ENCODE measurements around the gene GALK2. TPM values are rescaled to one million over a fixed set of nuclear protein-coding genes. Genes with fewer than 3 reads are reported as not detected.

GALK2 gene
- total and polyA plus RNA-seq, 2 donors (not counting 1 experiment from before 2014, with no cell fraction given) = 11.2 to 23.1 TPM

GRCh38 chr15:49288391-49288790 is 118.3 kb downstream of the GALK2 start:
- H3K9me3 Mint-ChIP-seq (ENCODE audit: insufficient read depth) = no peaks in the 10 kb centered on the region
- H2AFZ ChIP-seq (ENCODE audit: insufficient read depth, low read depth, low read length, poor library complexity, severe bottlenecking) = no peak overlapping the region
- ChIA-PET POLR2A (no interaction called here), CTCF (no interaction called here)
- H3K9me3 ChIP-seq (ENCODE audit: control extremely low read depth in 1 of 3, control insufficient read depth in 2 of 3, insufficient read depth in 1 of 3, low read length in 2 of 3) = peaks cover 0 to 1% (median 0%) of the 10 kb centered on the region in 3 donors
- no peak overlapping the region for H3K4me3 Mint-ChIP-seq
- H3K79me2 ChIP-seq (ENCODE audit: control insufficient read depth, insufficient read depth, low read length) = no peaks in the 10 kb centered on the region
- no peaks in the 10 kb centered on the region for H4K20me1 ChIP-seq (ENCODE audit: control insufficient read depth, insufficient read depth, low read length, poor library complexity, severe bottlenecking)
- no peaks in the 10 kb centered on the region for H3K27me3 ChIP-seq (replicated peaks in 1 of 4; ENCODE audit: control extremely low read depth in 1 of 4, control insufficient read depth in 3 of 4, insufficient read depth in 4 of 4, low read length in 3 of 4)
- H3K27ac Mint-ChIP-seq = no peak overlapping the region
- H3K36me3 ChIP-seq (replicated peaks in 1 of 2; ENCODE audit: control extremely low read depth in 1 of 2, control insufficient read depth in 1 of 2, extremely low read depth in 1 of 2, insufficient read depth in 2 of 2, low read length in 1 of 2) = peaks cover 24 to 38% of the 10 kb centered on the region in 2 experiments
- WGBS (ENCODE audit: insufficient coverage) = 100% methylated on average over 1 of the region's 2 CpGs
- H3K27me3 Mint-ChIP-seq = no peaks in the 10 kb centered on the region
- DNase-seq = no peak
- H3K9ac ChIP-seq (ENCODE audit: low read length) = no peak overlapping the region
- no peak overlapping the region for H3K4me3 ChIP-seq (ENCODE audit: control extremely low read depth in 1 of 5, extremely low read depth in 1 of 5, insufficient read depth in 1 of 5, low read depth in 2 of 5, low read length in 4 of 5)
- no peak for ATAC-seq (ENCODE audit: low read depth)
- TF ChIP-seq EZH2 (IDR thresholded peaks at IDR 0.05; ENCODE audit: borderline replicate concordance, insufficient read depth, low read depth, low read length, poor library complexity, severe bottlenecking) = no peak
- no peak for TF ChIP-seq CTCF (IDR thresholded peaks at IDR 0.05)
- H3K4me1 Mint-ChIP-seq = peaks cover 3% of the 10 kb centered on the region
- H3K27ac ChIP-seq (ENCODE audit: low read length in 2 of 2) = no peak overlapping the region
- H3K4me2 ChIP-seq (replicated peaks; ENCODE audit: low read depth, low read length, poor library complexity, severe bottlenecking) = no peak overlapping the region
- H3K4me1 ChIP-seq (ENCODE audit: control insufficient read depth in 2 of 2, insufficient read depth in 2 of 2, low read length in 2 of 2) = no peaks in the 10 kb centered on the region
- intact Hi-C loops (cut with micrococcal nuclease) = no loop called here

GRCh38 chr15:49290191-49290590 is 120.1 kb downstream of the GALK2 start:
- H3K9me3 Mint-ChIP-seq (ENCODE audit: insufficient read depth) = no peaks in the 10 kb centered on the region
- ATAC-seq (ENCODE audit: low read depth) (no peak), DNase-seq (no peak)
- no peak overlapping the region for H3K4me3 ChIP-seq (ENCODE audit: control extremely low read depth in 1 of 5, extremely low read depth in 1 of 5, insufficient read depth in 1 of 5, low read depth in 2 of 5, low read length in 4 of 5)
- no peak overlapping the region for H3K4me3 Mint-ChIP-seq
- no peak overlapping the region for H2AFZ ChIP-seq (ENCODE audit: insufficient read depth, low read depth, low read length, poor library complexity, severe bottlenecking)
- no peaks in the 10 kb centered on the region for H3K79me2 ChIP-seq (ENCODE audit: control insufficient read depth, insufficient read depth, low read length)
- ChIA-PET CTCF (no interaction called here), POLR2A (no interaction called here)
- intact Hi-C loops (cut with micrococcal nuclease) = no loop called here
- H3K27me3 ChIP-seq (replicated peaks in 1 of 4; ENCODE audit: control extremely low read depth in 1 of 4, control insufficient read depth in 3 of 4, insufficient read depth in 4 of 4, low read length in 3 of 4) = no peaks in the 10 kb centered on the region
- H3K4me1 Mint-ChIP-seq = peaks cover 3% of the 10 kb centered on the region
- peaks cover 0 to 1% (median 0%) of the 10 kb centered on the region in 3 donors for H3K9me3 ChIP-seq (ENCODE audit: control extremely low read depth in 1 of 3, control insufficient read depth in 2 of 3, insufficient read depth in 1 of 3, low read length in 2 of 3)
- H3K27ac ChIP-seq (ENCODE audit: low read length in 2 of 2) = no peak overlapping the region
- H3K4me2 ChIP-seq (replicated peaks; ENCODE audit: low read depth, low read length, poor library complexity, severe bottlenecking) = no peak overlapping the region
- no peaks in the 10 kb centered on the region for H4K20me1 ChIP-seq (ENCODE audit: control insufficient read depth, insufficient read depth, low read length, poor library complexity, severe bottlenecking)
- no peak for TF ChIP-seq CTCF (IDR thresholded peaks at IDR 0.05)
- TF ChIP-seq EZH2 (IDR thresholded peaks at IDR 0.05; ENCODE audit: borderline replicate concordance, insufficient read depth, low read depth, low read length, poor library complexity, severe bottlenecking) = no peak
- no peaks in the 10 kb centered on the region for H3K4me1 ChIP-seq (ENCODE audit: control insufficient read depth in 2 of 2, insufficient read depth in 2 of 2, low read length in 2 of 2)
- H3K27ac Mint-ChIP-seq = no peak overlapping the region
- H3K9ac ChIP-seq (ENCODE audit: low read length) = no peak overlapping the region
- H3K36me3 ChIP-seq (replicated peaks in 1 of 2; ENCODE audit: control extremely low read depth in 1 of 2, control insufficient read depth in 1 of 2, extremely low read depth in 1 of 2, insufficient read depth in 2 of 2, low read length in 1 of 2) = peaks cover 17 to 23% of the 10 kb centered on the region in 2 experiments
- no peaks in the 10 kb centered on the region for H3K27me3 Mint-ChIP-seq
- no CpG with 5 or more reads among the region's 1 CpG for WGBS (ENCODE audit: insufficient coverage)
